ENCODE measurements around the gene CTDSP2.
"Not testable (repeated sequence)": the region's sequence is repeated elsewhere in the genome, so short reads cannot be mapped to it uniquely, and the experiment has no call there.

The CTDSP2 gene

DNA sequence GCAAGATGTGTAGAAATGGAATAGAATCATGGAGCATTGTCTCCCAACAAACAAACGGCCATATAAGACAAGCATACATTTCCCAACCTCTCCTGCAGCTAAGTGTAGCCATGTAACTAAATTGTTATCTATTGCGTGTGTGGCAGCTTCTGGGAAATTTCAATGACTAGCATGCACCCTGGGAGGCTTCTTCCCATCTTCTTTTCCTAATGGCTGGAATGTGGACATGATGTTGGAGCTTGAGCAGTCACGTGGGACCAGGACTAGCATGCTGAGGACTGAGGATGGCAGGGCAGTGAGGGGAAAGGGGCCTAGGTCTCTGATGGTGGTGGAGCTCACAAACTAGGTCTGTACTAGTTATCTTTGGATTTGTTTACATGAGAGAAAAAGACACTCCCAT lies 21.7 kb upstream of the CTDSP2 start:
- no peaks in the 10 kb centered on the region for H3K4me1 Mint-ChIP-seq

DNA sequence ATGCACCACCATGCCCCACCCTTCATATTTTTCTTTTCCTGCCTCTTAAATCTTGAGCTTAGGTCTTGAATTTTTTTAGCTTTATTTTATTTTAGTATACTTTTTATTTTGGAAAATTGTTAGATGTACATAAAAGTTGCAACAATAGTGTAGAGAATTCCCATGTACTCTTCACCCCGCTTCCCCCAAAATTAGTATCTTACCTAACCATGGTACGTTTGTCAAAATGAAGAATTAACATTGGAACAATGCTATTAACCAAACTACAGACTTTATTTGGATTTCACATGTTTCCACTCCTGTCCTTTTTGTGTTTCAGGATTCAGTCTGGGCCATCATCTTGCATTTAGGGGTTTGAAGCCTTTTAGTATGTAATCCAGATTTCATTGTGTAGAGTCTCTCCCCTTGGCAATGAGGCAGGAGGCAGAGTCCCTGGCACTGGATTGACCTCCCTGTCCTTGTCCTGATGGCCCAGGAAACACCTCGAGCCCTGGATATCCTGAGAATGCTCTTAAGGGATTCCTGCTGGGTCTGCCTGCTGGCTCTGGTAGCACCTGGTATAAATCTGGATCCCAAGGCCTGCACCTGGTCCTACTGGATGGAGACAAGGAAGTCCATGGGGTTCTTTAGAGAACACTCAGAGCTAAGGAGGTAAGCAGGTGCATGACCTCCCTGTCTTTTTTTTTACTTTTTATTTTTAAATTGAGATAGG lies 19.9 kb upstream of the CTDSP2 start:
- H3K9me3 Mint-ChIP-seq: no peaks in the 10 kb centered on the region
- H3K27ac Mint-ChIP-seq: no peak overlapping the region
- H3K4me1 Mint-ChIP-seq: no peaks in the 10 kb centered on the region
- no peak overlapping the region for H3K4me3 Mint-ChIP-seq
- no peaks in the 10 kb centered on the region for H3K36me3 Mint-ChIP-seq
- no peak for ATAC-seq
- peaks cover 64% of the 10 kb centered on the region for H3K27me3 Mint-ChIP-seq

More for the DNA sequence above, 21.7 kb upstream of the CTDSP2 start:
- Mint-ChIP-seq H3K9me3 (no peaks in the 10 kb centered on the region), H3K4me3 (no peak overlapping the region), H3K27me3 (peaks cover 47% of the 10 kb centered on the region), H3K27ac (no peak overlapping the region), H3K36me3 (no peaks in the 10 kb centered on the region)
- no peak for ATAC-seq

DNA sequence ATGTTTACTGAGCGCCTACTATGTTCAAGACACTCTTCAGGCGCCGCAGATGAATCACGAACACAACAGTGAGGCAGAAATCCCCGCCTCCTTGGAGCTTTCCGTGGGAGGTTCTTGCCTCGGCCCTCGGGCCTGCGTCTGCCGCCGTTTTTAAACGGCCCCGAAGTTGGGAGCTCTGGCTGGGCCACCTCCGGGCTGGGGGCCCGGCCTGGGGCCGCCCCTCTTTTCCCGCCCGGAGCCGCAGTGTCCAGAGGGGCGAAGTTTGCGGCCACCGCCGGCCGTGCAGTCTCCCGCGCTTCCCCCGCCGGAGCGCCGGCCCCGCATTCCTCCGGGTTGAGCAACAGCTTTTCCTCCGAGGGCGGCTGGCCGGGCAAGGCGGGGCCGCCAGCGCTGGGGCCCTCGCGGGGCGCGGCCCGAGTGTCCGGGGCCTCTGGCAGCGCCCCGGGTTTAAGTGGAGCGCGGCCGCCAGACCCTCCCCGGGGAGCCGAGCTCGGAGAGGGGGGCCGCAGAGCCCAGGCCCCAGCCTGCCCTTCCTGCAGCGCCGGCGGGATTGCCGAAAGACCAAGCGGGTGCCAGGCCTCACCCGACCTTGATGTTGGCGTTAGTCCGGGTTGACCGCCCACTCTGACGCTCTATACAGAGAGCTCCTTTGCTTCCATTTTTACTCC lies 18.7 kb upstream of the CTDSP2 start:
- no peaks in the 10 kb centered on the region for H3K36me3 Mint-ChIP-seq
- H3K4me1 Mint-ChIP-seq: no peaks in the 10 kb centered on the region
- peaks cover 69% of the 10 kb centered on the region for H3K27me3 Mint-ChIP-seq
- H3K9me3 Mint-ChIP-seq: no peaks in the 10 kb centered on the region
- peak overlapping the region; percentile 76 for H3K4me3 Mint-ChIP-seq
- ATAC-seq: peak; percentile 77
- peak overlapping the region; percentile 61 for H3K27ac Mint-ChIP-seq

DNA sequence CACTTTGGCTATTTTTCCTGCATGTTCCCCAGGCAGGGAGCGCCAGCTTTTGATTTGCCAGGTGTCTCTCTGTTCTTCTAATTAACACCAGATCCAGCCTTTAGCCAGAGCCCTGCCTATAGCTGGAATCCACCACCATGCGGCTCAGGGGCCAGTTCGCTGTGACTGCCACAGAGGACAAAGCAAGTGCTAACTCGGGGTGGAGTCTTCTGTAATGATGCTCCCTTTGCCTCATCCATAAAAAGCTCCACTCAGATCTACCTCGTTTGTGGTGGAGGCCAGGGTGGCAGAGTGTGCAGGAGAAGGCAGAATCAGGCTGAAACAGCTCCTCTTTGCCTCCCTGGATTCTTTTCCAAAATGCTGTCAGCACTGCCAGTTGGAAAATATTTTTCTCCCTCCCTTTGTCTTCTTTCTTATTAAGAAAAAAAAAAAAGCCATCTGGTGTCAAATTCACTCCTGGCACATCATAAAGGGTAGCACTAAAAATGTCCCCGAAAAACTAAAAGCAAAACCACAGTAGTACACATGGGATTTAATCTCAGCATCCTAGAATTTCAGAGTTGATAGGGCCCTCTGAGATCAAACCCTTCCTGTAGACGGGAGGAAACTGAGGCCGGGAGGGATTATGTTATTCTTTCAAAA lies 18.0 kb upstream of the CTDSP2 start:
- H3K9me3 Mint-ChIP-seq: no peaks in the 10 kb centered on the region
- ATAC-seq: no peak
- H3K4me3 Mint-ChIP-seq: peak overlapping the region; percentile 59
- no peaks in the 10 kb centered on the region for H3K36me3 Mint-ChIP-seq
- no peak overlapping the region for H3K27ac Mint-ChIP-seq
- peaks cover 72% of the 10 kb centered on the region for H3K27me3 Mint-ChIP-seq
- no peaks in the 10 kb centered on the region for H3K4me1 Mint-ChIP-seq

DNA sequence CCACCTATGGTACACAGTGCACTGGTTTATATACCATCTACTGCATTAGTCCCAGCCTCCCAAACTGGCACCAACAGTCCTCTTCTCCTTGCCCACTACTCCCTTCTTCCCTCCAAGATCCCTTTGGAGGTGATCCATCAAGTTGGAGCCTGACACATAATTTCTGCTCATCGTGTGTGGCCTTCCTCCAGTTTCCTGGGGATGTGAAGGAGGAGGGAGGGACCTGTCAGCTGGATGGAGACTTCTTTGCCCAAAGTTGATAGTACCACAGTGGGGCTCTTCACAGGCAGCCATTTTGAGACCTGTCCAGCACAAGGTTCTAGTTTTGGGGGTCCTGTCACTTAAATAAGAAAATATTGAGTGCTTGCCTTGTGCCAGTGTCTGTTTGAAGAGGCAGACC lies 17.1 kb upstream of the CTDSP2 start:
- Mint-ChIP-seq H3K4me1 (no peaks in the 10 kb centered on the region), H3K27me3 (peaks cover 71% of the 10 kb centered on the region), H3K9me3 (no peaks in the 10 kb centered on the region), H3K36me3 (no peaks in the 10 kb centered on the region), H3K27ac (no peak overlapping the region), H3K4me3 (no peak overlapping the region)
- ATAC-seq: no peak

DNA sequence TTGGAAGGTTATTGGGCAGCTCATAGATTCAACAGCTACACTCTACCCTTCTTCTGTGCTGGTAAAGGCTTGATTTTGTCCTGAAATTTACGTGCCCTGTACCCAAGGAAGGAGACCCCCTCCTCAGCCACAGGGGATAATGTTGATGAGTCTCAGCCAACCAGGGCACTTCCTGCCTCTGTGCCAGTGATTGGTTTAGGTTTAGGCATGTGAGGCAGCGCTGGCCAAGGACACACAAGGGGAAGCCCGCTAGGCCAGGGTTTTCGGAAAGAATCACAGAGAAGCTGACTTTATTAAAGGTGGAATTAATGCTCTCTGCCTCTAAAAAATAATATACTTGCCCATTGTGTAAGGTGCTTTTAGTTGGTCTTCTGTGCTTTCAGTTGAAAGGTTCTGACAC lies 15.4 kb upstream of the CTDSP2 start:
- H3K4me1 Mint-ChIP-seq: no peaks in the 10 kb centered on the region
- no peaks in the 10 kb centered on the region for H3K36me3 Mint-ChIP-seq
- H3K27me3 Mint-ChIP-seq: peaks cover 59% of the 10 kb centered on the region
- ATAC-seq: no peak
- H3K27ac Mint-ChIP-seq: no peak overlapping the region
- no peak overlapping the region for H3K4me3 Mint-ChIP-seq
- H3K9me3 Mint-ChIP-seq: peaks cover 2% of the 10 kb centered on the region

DNA sequence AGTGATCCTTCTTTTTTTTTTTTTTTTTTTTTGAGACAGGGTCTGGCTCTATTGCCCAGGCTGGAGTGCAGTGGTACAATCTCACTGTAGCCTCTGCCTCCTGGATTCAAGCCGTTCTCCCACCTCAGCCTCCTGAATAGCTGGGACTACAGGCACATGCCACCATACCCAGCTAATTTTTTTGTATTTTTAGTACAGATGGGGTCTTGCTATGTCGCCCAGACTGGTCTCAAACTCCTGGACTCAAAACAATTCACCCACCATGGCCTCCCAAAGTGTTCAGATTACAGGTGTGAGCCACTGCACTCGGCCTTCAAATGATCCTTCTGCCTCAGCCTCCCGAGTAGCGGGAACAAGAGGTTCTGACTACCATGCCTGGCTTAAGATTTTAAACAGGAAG lies 14.4 kb upstream of the CTDSP2 start:
- not testable (repeated sequence) for H3K9me3 Mint-ChIP-seq, ATAC-seq, H3K4me1 Mint-ChIP-seq, H3K27ac Mint-ChIP-seq, H3K4me3 Mint-ChIP-seq, H3K36me3 Mint-ChIP-seq
- peaks cover 63% of the 10 kb centered on the region for H3K27me3 Mint-ChIP-seq

DNA sequence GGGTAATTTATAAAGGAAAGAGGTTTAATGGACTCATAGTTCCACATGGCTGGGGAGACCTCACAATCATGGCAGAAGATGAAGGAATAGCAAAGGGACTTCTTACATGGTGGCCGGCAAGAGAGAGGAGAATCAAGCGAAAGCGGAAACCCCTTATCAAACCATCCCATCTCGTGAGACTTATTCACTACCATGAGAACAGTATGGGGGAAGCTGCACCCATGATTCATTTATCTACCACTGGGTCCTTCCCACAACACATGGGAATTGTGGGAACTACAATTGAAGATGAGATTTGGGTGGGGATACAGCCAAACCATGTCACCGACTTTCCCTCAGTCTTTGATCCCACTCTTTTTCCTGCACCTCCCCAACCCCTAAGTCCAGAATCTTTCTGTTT lies 12.6 kb upstream of the CTDSP2 start:
- no peak for ATAC-seq
- no peak overlapping the region for H3K4me3 Mint-ChIP-seq
- H3K9me3 Mint-ChIP-seq: peaks cover 6% of the 10 kb centered on the region
- no peaks in the 10 kb centered on the region for H3K36me3 Mint-ChIP-seq
- H3K27ac Mint-ChIP-seq: no peak overlapping the region
- peaks cover 64% of the 10 kb centered on the region for H3K27me3 Mint-ChIP-seq
- H3K4me1 Mint-ChIP-seq: no peaks in the 10 kb centered on the region

DNA sequence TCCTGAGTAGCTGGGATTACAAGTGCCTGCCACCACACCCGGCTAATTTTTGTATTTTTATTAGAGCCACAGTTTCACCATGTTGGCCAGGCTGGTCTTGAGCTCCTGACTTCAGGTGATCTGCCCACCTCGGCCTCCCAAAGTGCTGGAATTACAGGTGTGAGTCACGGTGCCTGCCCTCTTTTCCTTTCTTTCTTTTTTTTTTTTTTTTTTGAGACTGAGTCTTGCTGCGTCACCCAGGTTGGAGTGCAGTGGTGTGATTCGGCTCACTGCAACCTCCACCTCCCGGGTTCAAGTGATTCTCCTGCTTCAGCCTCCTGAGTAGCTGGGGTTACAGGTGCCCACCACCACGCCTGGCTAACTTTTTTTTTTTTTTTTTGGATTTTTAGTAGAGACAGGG lies 11.6 kb upstream of the CTDSP2 start:
- not testable (repeated sequence) for ATAC-seq, H3K36me3 Mint-ChIP-seq, H3K4me1 Mint-ChIP-seq, H3K4me3 Mint-ChIP-seq, H3K27ac Mint-ChIP-seq, H3K9me3 Mint-ChIP-seq
- peaks cover 69% of the 10 kb centered on the region for H3K27me3 Mint-ChIP-seq

DNA sequence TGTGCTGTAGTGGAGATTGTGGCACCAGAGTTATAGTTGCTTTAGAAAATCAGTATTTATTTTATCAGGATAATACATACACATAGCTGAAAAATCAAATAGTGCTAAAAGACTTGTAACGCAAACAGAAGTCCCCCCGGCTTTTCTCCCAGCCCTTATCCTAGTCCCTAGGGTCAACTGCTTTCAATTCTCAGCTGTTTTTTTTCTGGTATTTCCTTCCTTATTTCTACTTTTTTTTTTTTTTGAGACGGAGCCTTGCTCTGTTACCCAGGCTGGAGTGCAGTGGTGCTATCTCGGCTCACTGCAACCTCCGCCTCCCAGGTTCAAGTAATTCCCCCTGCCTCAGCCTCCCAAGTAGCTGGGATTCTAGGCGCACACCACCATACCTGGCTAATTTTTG lies 8.4 kb upstream of the CTDSP2 start:
- no peak overlapping the region for H3K27ac Mint-ChIP-seq
- H3K9me3 Mint-ChIP-seq: peaks cover 6% of the 10 kb centered on the region
- no peak overlapping the region for H3K4me3 Mint-ChIP-seq
- no peaks in the 10 kb centered on the region for H3K36me3 Mint-ChIP-seq
- no peak for ATAC-seq
- H3K27me3 Mint-ChIP-seq: peaks cover 66% of the 10 kb centered on the region
- peaks cover 33% of the 10 kb centered on the region for H3K4me1 Mint-ChIP-seq

DNA sequence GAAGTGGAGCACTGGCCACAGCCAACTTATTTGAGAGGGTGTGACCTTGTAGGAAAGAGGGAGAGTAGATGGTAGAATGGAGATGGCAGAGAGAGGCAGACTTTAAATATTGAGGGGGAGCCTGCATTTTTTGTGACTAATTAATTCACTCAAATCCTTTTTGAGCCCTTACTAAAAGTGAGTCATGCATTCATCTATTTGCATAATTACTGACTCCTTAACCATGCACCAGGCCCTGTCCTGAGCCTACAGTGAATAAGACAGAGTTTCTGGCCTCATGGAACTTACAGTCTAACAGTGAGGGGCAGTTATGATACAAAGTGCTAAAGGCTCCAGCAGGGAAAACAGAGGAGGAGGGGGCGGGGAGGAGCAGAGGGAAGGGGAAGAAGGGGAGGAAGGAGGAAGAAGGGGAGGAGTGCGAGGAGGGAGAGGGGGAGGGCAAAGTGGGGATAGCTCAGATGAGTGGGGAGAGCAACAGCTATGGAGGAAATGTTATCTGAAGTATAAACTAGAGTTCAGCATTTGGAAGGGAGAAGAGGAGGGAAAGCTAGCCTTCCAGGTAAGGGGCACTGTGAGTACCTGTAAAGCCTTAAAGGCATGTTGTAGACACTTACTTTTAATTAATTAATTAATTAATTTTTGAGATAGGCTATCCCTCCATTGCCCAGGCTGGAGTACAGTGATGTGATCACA lies 7.5 kb upstream of the CTDSP2 start:
- H3K27ac Mint-ChIP-seq: no peak overlapping the region
- H3K36me3 Mint-ChIP-seq: no peaks in the 10 kb centered on the region
- ATAC-seq: no peak
- H3K9me3 Mint-ChIP-seq: peaks cover 6% of the 10 kb centered on the region
- peaks cover 57% of the 10 kb centered on the region for H3K27me3 Mint-ChIP-seq
- no peak overlapping the region for H3K4me3 Mint-ChIP-seq
- peaks cover 33% of the 10 kb centered on the region for H3K4me1 Mint-ChIP-seq

DNA sequence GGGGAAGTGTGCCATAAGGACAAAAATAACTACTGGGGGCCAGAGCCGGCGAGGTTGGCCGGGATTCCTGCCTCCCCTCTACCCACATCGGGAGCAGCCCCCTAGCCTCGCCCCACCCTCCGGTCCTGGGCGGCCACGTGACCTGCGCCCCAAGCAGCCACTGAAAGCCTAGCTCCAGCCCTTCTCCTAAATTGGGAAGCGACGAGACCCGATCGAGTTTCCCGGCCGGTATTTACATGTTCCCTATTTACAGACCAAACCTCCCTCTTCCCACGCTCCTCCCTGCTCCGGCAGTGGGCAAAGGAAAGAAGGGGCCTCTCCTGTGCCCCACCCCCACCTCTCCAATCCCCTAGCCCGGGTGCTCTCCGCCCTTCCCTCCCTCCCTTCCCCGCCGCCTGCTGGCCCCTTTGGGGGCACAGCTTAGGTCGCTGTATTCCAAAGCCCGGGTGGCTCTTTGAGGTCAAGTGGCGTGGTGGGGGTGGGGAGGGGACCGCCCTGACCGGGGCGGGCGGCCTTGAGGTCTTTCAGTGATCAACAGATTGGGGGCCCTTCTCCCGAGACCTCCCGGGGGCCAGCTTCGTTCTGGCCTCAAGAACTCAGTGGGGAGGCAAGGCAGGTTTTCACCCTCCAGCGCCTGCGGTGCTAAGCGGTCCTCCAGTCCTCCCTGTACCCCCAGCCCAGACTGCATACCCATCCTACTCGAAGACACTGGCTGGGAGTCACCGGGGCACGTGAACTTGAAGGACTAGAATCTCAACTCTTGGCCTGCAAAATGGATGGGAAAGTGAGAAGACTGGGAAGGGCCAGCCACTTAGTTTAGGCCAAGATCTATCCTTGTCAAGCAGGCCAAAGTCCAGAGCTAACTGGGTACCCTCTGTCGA lies 6.3 kb upstream of the CTDSP2 start:
- Mint-ChIP-seq H3K27ac (no peak overlapping the region), H3K4me1 (peaks cover 36% of the 10 kb centered on the region), H3K9me3 (peaks cover 6% of the 10 kb centered on the region), H3K27me3 (peaks cover 54% of the 10 kb centered on the region), H3K36me3 (no peaks in the 10 kb centered on the region), H3K4me3 (no peak overlapping the region)
- no peak for ATAC-seq

DNA sequence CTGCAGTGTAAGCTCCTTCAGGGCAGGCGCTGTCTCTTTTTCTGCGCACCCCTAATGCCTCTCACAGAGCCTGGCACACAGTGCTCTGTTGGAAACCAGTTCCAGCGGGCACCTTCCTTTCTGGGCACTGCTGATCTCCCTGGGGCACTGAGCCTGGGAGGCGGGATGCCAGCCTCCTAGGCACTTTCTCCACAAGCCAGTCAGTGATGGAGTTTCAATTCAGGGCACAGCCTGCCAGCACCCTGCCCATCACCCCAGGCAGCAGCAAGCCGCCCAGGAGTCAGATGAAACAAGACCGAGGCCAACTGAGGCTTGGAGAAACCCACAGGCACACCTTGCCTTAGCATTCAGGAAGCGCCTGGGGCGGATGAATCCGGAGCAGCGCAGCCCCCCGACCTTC lies 5.7 kb upstream of the CTDSP2 start:
- no peak for ATAC-seq
- peaks cover 42% of the 10 kb centered on the region for H3K4me1 Mint-ChIP-seq
- no peaks in the 10 kb centered on the region for H3K36me3 Mint-ChIP-seq
- H3K27me3 Mint-ChIP-seq: peaks cover 51% of the 10 kb centered on the region
- no peak overlapping the region for H3K4me3 Mint-ChIP-seq
- H3K27ac Mint-ChIP-seq: no peak overlapping the region
- H3K9me3 Mint-ChIP-seq: peaks cover 6% of the 10 kb centered on the region

DNA sequence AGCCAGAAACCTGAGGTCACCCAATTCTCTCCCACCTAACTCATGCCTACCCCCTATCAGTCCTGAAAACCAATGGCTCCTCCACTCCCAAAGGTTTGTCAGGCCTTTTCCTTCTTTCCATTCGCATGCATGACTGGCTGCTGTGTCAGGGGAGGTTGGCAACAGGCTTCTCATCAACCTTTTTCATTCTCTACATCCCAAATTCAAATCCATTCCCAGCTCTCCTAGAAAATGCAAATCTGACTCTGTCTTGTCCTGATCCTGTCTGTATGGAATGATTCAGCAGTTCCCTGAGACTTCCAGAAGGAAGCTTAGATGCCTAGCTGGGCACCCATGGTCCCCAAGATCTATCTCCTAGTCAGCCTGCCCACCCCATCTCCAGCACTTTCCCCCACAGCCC lies 5.0 kb upstream of the CTDSP2 start:
- Mint-ChIP-seq H3K4me1 (peaks cover 46% of the 10 kb centered on the region), H3K27ac (no peak overlapping the region), H3K4me3 (no peak overlapping the region), H3K27me3 (peaks cover 45% of the 10 kb centered on the region), H3K36me3 (no peaks in the 10 kb centered on the region), H3K9me3 (peaks cover 4% of the 10 kb centered on the region)
- ATAC-seq: no peak
